Measurements from ENCODE around the gene EXOC3.
"Not testable (repeated sequence)": the region's sequence is repeated elsewhere in the genome, so short reads cannot be mapped to it uniquely, and the experiment has no call there.

Gene EXOC3

GRCh38 chr5:507986-508575, 65.1 kb downstream of the EXOC3 start:
- not testable (repeated sequence) for DNase-seq

GRCh38 chr5:509611-510185, 66.7 kb downstream of the EXOC3 start:
- no peak for DNase-seq

- DNase-seq: no peak
Measured at GRCh38 chr5:510521-510920, 67.5 kb downstream of the EXOC3 start.

- no peak for DNase-seq
Measured at GRCh38 chr5:511476-511875, 68.5 kb downstream of the EXOC3 start.

GRCh38 chr5:513216-514100, 70.5 kb downstream of the EXOC3 start:
- DNase-seq: no peak

- no peak for DNase-seq
Measured at GRCh38 chr5:514101-514485, 71.1 kb downstream of the EXOC3 start.

- DNase-seq: no peak
Measured at GRCh38 chr5:514673-515072, 71.7 kb downstream of the EXOC3 start.

- no peak for DNase-seq
Measured at GRCh38 chr5:515273-515836, 72.4 kb downstream of the EXOC3 start.

GRCh38 chr5:516338-516925, 73.5 kb downstream of the EXOC3 start:
- DNase-seq: no peak
